K562 (cell line): ENCODE measurements around the gene SAPCD1. TPM values are rescaled to one million over a fixed set of nuclear protein-coding genes. Genes with fewer than 3 reads are reported as not detected.
A peak's percentile ranks its signal among the peaks of the same experiment; 100 is the strongest.

Experiments used
- AFF4 ChIP-seq: sonication (generic); formaldehyde crosslinking; IDR thresholded peaks from 2 replicates; pipeline ENCODE4 v1.8.0; 2023; ENCODE audit warnings: mild to moderate bottlenecking, missing genetic modification reagents
- ATF6 ChIP-seq: sonication (generic); formaldehyde crosslinking; IDR thresholded peaks from 2 replicates; pipeline ENCODE4 v1.4.0; 2020; ENCODE audit warnings: mild to moderate bottlenecking, missing genetic modification reagents
- BCOR ChIP-seq: fragments of 450-650 bp; IDR thresholded peaks from 2 replicates; pipeline ENCODE4 v1.6.1; 2016
- CBX2 ChIP-seq: fragments of 200-600 bp; sonication (generic); IDR thresholded peaks from one replicate; pipeline ENCODE4 v1.6.1; 2012; ENCODE audit warnings: mild to moderate bottlenecking, low read length, inconsistent platforms; ENCODE audit not compliant: insufficient read depth, poor library complexity, severe bottlenecking
- CGGBP1 ChIP-seq: fragments of 250-450 bp; sonication (Bioruptor Pico); IDR thresholded peaks from 2 replicates; pipeline ENCODE4 v1.9.0; 2021; ENCODE audit warnings: mild to moderate bottlenecking
- DEAF1 ChIP-seq: fragments of 450-650 bp; formaldehyde crosslinking; IDR thresholded peaks from 2 replicates; pipeline ENCODE4 v1.4.0; 2020; ENCODE audit warnings: mild to moderate bottlenecking, moderate library complexity
- E4F1 ChIP-seq: fragments of 250-450 bp; sonication (Bioruptor Pico); IDR thresholded peaks from 2 replicates; pipeline ENCODE4 v1.5.0; 2021; ENCODE audit warnings: mild to moderate bottlenecking, borderline replicate concordance
- KHSRP ChIP-seq: fragments of 450-650 bp; IDR thresholded peaks from 2 replicates; pipeline ENCODE4 v1.6.1; 2017
- MAFF ChIP-seq: IDR thresholded peaks from 2 replicates; pipeline ENCODE4 v1.6.1; 2012; ENCODE audit warnings: low read length, improper control_type of control experiment
- MCM7 ChIP-seq, 2 experiments: fragments of 450-650 bp; IDR thresholded peaks; 2 replicates each; pipeline ENCODE4 v1.6.1; 2016 to 2018
- NEUROD1 ChIP-seq: fragments of 150-350 bp; IDR thresholded peaks from 2 replicates; pipeline ENCODE4 v1.6.1; 2014; ENCODE audit warnings: borderline replicate concordance, low read length, low read depth; ENCODE audit not compliant: partially characterized antibody
- NKRF ChIP-seq: fragments of 450-650 bp; IDR thresholded peaks from 2 replicates; pipeline ENCODE4 v1.6.1; 2016; ENCODE audit warnings: borderline replicate concordance
- ZNF696 ChIP-seq: fragments of 250-450 bp; sonication (Bioruptor Pico); conservative IDR thresholded peaks from 2 replicates; pipeline ENCODE4 v1.4.0; 2020; ENCODE audit warnings: mild to moderate bottlenecking, moderate library complexity
- ZZZ3 ChIP-seq: fragments of 450-650 bp; IDR thresholded peaks from 2 replicates; pipeline ENCODE4 v1.6.1; 2016; ENCODE audit warnings: antibody characterized with exemption, mild to moderate bottlenecking, moderate library complexity
- polyA plus RNA-seq, 8 experiments: library from polyadenylated mRNA; depleted of rRNA in 4 of 8; stranded (reverse) in 5 of 8; unstranded in 3 of 8; fragments of >200 nt; fragmentation: Nextera tagmentation in 2 of 8; fragmentation: Illumina TruSeq in 1 of 8; extraction: Ambion mirVana in 2 of 8; extraction: Trizol in 1 of 8; gene quantifications; 2 replicates each; pipeline versions ENCODE4 v1.2.1 to v1.2.3, GENCODE V29; 2011 to 2014; ENCODE audit warnings: inconsistent platforms in 1 of 8, missing spikeins in 1 of 8
- total RNA-seq, 7 experiments: library from RNA; depleted of rRNA in 6 of 7; stranded (reverse); fragments of >200 nt in 6 of 7; fragmentation: Illumina TruSeq in 2 of 7; extraction: Trizol in 2 of 7; gene quantifications; 2 replicates each; pipeline versions ENCODE4 v1.2.1 to v1.2.3, GENCODE V29; 2011 to 2021; ENCODE audit warnings: low replicate concordance in 1 of 7

The SAPCD1 gene
- total and polyA plus RNA-seq, 9 of the 15 experiments (the other 6 are each of a cell fraction or from before 2014, with no cell fraction given): 2.6 to 30.2 (median 7.4) TPM

GRCh38 chr6:31737315-31737990, 25.0 kb upstream of the SAPCD1 start (continued):
- TF ChIP-seq AFF4 (CRISPR knock-in tag): no peak
- TF ChIP-seq MCM7 (IDR thresholded peaks at IDR 0.05): 0 out of 4 replicates have a peak, but pooled peaks of 1 of the 2 experiments have one; percentile 40
- TF ChIP-seq CGGBP1: peak; percentile 74
- no peak for TF ChIP-seq ZZZ3
- TF ChIP-seq KHSRP: no peak
- peak; percentile 77; the same call in 1 of the 2 replicates for TF ChIP-seq E4F1 (CRISPR knock-in tag)
- 0 out of 2 replicates have a peak, but pooled peaks have one; percentile 16 for TF ChIP-seq ATF6
- TF ChIP-seq MAFF: no peak
- TF ChIP-seq DEAF1 (CRISPR knock-in tag): peak; percentile 34; the same call in 1 of the 2 replicates
- peak; percentile 59; the same call in 1 of the 2 replicates for TF ChIP-seq BCOR
- TF ChIP-seq CBX2: no peak
- TF ChIP-seq NEUROD1: peak; percentile 27
- TF ChIP-seq NKRF: peak; percentile 55; the same call in 1 of the 2 replicates
- TF ChIP-seq ZNF696: 0 out of 2 replicates have a peak, but pooled peaks have one; percentile 6
